Umbilical cord (tissue), 2 donors: ENCODE data around the gene DGKI. TPM values are rescaled to one million over a fixed set of nuclear protein-coding genes. Genes with fewer than 3 reads are reported as not detected.

Experiments used
- DNase-seq: peaks from one replicate; pipeline ENCODE4 v3.0.0-alpha.2; 2015; ENCODE audit warnings: low spot score
- total RNA-seq: library from RNA; depleted of rRNA; stranded (reverse); fragments of >200 nt; gene quantifications from one replicate; pipeline ENCODE4 v1.2.3, GENCODE V29; 2014; ENCODE audit warnings: low replicate concordance; ENCODE audit not compliant: insufficient read depth

DGKI gene
- total RNA-seq, 1 donor from 2014 or later = 76.1 TPM

- DNase-seq = no peak
Observed at GRCh38 chr7:137689761-137690160, 157.0 kb downstream of the DGKI start.

- no peak for DNase-seq
Observed at GRCh38 chr7:137687556-137688265, 159.1 kb downstream of the DGKI start.

GRCh38 chr7:137685433-137686164 lies 161.2 kb downstream of the DGKI start:
- no peak for DNase-seq

GRCh38 chr7:137684776-137685175 lies 162.0 kb downstream of the DGKI start:
- DNase-seq = no peak

GRCh38 chr7:137684316-137684715 lies 162.5 kb downstream of the DGKI start:
- no peak for DNase-seq

GRCh38 chr7:137682596-137682995 lies 164.2 kb downstream of the DGKI start:
- DNase-seq = no peak

GRCh38 chr7:137681657-137682562 lies 164.9 kb downstream of the DGKI start:
- peak; percentile 19 for DNase-seq

GRCh38 chr7:137674551-137675409 lies 172.0 kb downstream of the DGKI start:
- DNase-seq = no peak

GRCh38 chr7:137674048-137674447 lies 172.7 kb downstream of the DGKI start:
- DNase-seq = no peak

GRCh38 chr7:137671920-137672319 lies 174.9 kb downstream of the DGKI start:
- DNase-seq = no peak

- DNase-seq = no peak
Observed at GRCh38 chr7:137670222-137671064, 176.3 kb downstream of the DGKI start.

GRCh38 chr7:137669706-137670105 lies 177.1 kb downstream of the DGKI start:
- DNase-seq = no peak

- DNase-seq = no peak
Observed at GRCh38 chr7:137668404-137668803, 178.4 kb downstream of the DGKI start.

GRCh38 chr7:137667633-137668387 lies 179.0 kb downstream of the DGKI start:
- no peak for DNase-seq

- DNase-seq = no peak
Observed at GRCh38 chr7:137664846-137665245, 181.9 kb downstream of the DGKI start.

GRCh38 chr7:137661634-137662033 lies 185.1 kb downstream of the DGKI start:
- DNase-seq = no peak

- peak; percentile 39 for DNase-seq
Observed at GRCh38 chr7:137658190-137658900, 188.4 kb downstream of the DGKI start.

- peak; percentile 73 for DNase-seq
Observed at GRCh38 chr7:137657476-137658189, 189.1 kb downstream of the DGKI start.
